WERI-Rb-1 (cell line): ENCODE results near the gene CASTOR1.

ENCODE experiments used
- DNase-seq: peaks from one replicate; pipeline ENCODE4 v3.0.0-alpha.2; 2020
- H3K27ac ChIP-seq: fragments of 250-450 bp; sonication (Bioruptor Pico); 2 replicates; pipeline ENCODE4 v1.5.1; 2020; ENCODE audit warnings: mild to moderate bottlenecking, moderate library complexity
- H3K27me3 ChIP-seq: fragments of 250-450 bp; sonication (Bioruptor Pico); 2 replicates; pipeline ENCODE4 v1.5.1; 2021; ENCODE audit warnings: mild to moderate bottlenecking, low read depth, moderate library complexity; ENCODE audit not compliant: insufficient read depth, severe bottlenecking
- H3K36me3 ChIP-seq: fragments of 250-450 bp; sonication (Bioruptor Pico); 2 replicates; pipeline ENCODE4 v1.5.1; 2020; ENCODE audit warnings: mild to moderate bottlenecking, moderate library complexity
- H3K4me3 ChIP-seq: 2 replicates; pipeline ENCODE4 v1.5.1; 2011; ENCODE audit warnings: low read depth, mild to moderate bottlenecking, control low read depth, low read length
- H3K9me3 ChIP-seq: fragments of 250-450 bp; sonication (Bioruptor Pico); 2 replicates; pipeline ENCODE4 v1.5.1; 2021; ENCODE audit warnings: mild to moderate bottlenecking, moderate library complexity; ENCODE audit not compliant: severe bottlenecking
- TF ChIP-seq, protein P1 (sequence below): IDR thresholded peaks from 2 replicates; pipeline ENCODE4 v1.5.1; 2011; ENCODE audit warnings: low read depth, mild to moderate bottlenecking, control low read depth, inconsistent platforms, low read length

Gene CASTOR1

DNA sequence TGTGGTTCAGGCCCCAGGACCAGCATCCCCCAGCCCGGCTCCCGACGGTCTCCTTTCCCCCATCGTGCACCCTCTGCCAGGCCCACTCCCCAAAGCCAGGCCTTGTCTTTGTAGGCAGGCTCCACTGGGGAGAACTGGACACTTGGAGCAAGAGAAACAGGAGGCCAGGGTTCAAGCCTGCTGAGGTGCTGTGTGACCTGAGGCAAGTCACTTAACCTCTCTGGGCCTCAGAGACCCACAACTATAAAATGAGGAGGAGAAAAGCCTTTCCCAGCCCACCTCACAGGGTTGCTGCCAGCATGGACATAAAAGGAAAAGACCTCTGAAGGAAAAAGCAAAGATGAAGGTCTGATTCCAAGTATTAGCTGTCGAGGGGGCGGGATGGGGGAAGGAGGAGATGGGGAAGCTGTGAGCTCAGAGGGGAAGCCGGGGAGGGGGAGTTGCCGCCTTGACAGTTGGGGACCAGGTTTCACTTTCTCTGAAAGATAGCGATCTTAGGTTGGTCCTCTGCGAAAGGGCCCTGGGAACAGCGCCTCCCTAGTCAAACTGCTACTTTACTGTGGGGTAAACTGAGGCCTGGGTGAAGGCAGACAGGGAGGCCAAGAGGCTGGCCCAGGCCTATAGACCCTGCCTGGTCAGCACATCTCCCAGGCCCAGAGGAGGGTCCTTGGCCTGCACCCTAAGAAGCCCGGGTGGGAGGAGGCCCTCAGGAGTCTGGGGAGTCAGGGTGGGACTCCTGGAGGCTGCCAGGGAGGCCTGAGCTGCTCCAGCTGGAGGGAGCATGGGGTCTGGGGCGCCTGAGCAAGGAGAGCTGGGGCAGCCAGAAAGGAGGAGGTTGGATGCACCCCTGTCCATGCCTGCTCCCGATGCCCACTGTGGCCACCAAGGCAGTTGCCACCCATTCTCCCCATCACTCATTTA lies 21.7 kb downstream of the CASTOR1 start:
- Histone ChIP-seq H3K4me3 (no peak overlapping the region), H3K9me3 (no peaks in the 10 kb centered on the region), H3K27ac (no peak overlapping the region), H3K27me3 (no peaks in the 10 kb centered on the region), H3K36me3 (no peaks in the 10 kb centered on the region)
- DNase-seq: no peak
- TF ChIP-seq, protein P1, sequence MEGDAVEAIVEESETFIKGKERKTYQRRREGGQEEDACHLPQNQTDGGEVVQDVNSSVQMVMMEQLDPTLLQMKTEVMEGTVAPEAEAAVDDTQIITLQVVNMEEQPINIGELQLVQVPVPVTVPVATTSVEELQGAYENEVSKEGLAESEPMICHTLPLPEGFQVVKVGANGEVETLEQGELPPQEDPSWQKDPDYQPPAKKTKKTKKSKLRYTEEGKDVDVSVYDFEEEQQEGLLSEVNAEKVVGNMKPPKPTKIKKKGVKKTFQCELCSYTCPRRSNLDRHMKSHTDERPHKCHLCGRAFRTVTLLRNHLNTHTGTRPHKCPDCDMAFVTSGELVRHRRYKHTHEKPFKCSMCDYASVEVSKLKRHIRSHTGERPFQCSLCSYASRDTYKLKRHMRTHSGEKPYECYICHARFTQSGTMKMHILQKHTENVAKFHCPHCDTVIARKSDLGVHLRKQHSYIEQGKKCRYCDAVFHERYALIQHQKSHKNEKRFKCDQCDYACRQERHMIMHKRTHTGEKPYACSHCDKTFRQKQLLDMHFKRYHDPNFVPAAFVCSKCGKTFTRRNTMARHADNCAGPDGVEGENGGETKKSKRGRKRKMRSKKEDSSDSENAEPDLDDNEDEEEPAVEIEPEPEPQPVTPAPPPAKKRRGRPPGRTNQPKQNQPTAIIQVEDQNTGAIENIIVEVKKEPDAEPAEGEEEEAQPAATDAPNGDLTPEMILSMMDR: no peak

DNA sequence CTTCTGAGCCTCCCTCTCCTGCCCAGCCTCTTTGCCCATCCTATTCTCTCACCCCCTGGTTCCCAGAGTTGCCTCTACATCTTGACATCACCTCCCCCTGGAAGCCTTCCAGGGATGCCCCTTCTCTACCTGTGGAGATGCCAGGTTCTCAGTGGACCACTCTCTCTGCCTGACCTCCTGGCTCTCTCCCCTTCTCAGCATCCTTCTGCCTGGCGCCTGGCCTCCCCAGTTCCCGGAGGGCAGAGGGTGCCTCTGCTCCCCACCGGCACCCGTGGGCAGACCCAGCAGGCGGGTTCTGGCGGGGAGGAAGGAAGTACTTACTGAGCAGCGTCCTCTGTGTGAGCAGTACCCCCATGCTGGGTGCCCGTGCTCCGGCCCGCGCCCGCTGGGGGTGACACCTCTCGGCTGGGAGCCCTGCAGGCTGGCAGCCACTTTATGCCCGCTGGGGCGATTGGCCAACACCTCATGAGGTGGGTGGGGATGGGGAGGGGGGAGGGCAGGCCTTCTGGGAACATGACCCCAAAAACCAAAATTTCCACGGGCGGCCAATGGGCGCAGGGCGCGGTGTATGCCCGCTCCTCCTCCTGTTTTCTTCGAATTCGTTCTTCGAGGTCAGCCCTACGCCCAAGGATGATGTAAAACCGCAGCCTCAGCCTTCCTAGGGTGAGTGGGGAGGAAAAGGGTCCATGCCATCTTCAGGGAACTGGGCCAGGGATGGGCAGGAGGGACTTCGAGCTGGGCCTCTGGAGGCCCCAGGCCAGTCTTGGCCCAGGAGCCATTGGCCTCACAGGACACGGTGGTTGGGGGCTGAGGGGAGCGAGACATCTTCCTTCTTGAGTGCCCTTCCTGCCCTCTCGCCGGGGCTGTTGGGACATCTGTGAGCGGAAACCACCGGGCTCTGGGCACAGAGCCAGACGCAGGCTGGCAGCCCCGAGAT lies 22.6 kb downstream of the CASTOR1 start, which contains the start of gene OSM:
Gene OSM, minus strand, starts transcription at position 407 of the 937 bp plus-strand sequence. Its CDS starts 52 bp downstream, at position 355.
- Histone ChIP-seq H3K27ac (no peak within 1 kb of the TSS), H3K4me3 (no peak within 1 kb of the TSS), H3K36me3 (no peaks in the 10 kb centered on the region), H3K27me3 (no peaks in the 10 kb centered on the region), H3K9me3 (no peaks in the 10 kb centered on the region)
- TF ChIP-seq, protein P1: no peak
- DNase-seq: no peak

DNA sequence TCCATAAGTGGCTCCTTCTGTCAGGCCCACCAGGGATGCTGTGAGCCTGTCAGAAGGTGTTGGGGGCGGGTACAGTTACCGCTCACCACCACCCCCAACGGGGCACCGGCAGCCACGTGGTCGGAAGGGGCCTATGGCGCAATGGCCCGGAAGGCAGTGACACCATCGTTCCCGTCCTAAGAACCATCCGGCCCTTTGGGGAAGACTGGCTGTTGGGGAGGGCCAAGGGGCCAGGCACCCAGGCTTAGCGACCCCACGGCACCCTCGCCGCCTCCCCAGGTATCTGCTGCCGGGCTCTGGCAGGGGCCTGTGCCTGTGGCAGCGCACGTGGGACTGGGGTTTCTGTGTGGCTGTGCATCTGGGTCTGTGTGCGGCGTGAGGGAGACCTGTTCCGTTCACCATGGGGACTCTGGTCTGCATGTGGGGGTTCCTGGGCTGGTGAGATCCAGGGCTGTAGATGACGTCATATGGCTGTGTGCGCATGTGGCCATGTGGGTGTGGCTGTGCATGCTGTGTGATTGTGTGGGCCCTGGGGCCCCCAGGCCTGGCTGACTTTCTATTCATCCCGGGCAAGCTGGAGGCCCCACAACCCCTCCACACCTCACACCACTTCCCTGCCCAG lies 23.4 kb downstream of the CASTOR1 start:
- DNase-seq: no peak
- no peak overlapping the region for H3K27ac ChIP-seq
- no peaks in the 10 kb centered on the region for H3K9me3 ChIP-seq
- no peaks in the 10 kb centered on the region for H3K27me3 ChIP-seq
- H3K36me3 ChIP-seq: no peaks in the 10 kb centered on the region
- H3K4me3 ChIP-seq: no peak overlapping the region
- TF ChIP-seq, protein P1: no peak

DNA sequence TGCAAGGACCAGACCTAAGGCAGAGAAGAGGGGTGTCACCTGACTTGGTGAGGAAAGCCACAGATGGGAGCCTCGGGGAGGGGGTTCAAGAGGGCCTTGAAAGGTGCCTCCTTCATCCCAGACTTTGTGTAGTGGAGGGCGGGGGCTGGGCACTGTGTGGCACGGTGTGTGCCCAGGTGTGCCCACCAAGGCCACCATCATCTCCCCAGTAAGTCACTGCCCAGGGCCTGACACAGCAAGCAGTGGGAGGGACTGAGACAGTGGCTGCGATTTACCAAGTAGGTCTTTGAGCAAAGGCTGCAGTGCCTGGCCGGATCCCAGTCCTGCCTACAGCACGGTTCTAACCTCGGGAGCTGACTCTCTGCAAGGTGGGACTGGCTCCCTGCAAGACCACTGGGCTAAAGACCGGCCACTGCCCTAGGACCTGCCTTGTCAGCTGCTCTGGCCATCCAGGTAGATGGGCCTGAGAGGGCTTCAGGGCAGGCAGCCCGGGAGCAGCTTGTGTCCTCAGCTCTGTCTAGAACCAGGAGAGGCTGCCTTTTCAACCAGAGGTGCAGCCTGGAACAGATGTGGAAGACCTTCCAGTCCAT lies 24.1 kb downstream of the CASTOR1 start:
- no peak overlapping the region for H3K27ac ChIP-seq
- TF ChIP-seq, protein P1: no peak
- no peak overlapping the region for H3K4me3 ChIP-seq
- no peaks in the 10 kb centered on the region for H3K9me3 ChIP-seq
- H3K36me3 ChIP-seq: no peaks in the 10 kb centered on the region
- DNase-seq: no peak
- no peaks in the 10 kb centered on the region for H3K27me3 ChIP-seq

DNA sequence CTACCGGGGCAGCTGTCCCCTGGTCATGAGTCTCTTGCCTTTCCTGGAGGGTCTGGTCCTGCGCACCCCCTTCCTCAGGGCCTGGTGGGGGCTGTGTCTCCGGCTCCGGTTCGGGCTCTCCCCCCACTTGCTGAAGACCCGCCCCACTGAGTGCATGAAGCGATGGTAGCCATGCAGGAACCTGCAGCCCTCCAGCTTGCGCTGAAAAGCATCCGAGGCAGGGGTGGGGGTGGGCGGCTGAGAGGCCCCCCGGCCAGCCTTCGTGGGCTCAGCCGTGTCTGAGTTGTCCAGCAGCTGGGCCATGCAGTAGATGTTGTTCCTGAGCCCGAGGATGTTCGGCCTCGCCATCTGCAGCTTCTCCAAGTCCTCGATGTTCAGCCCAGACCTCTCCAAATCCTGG lies 25.4 kb downstream of the CASTOR1 start:
- Histone ChIP-seq H3K36me3 (no peaks in the 10 kb centered on the region), H3K4me3 (no peak overlapping the region), H3K27me3 (no peaks in the 10 kb centered on the region), H3K27ac (no peak overlapping the region), H3K9me3 (no peaks in the 10 kb centered on the region)
- TF ChIP-seq, protein P1: no peak
- no peak for DNase-seq
